GM04503 (cell line): Measurements from ENCODE around the gene SERINC4.
"Not testable (repeated sequence)": the region's sequence is repeated elsewhere in the genome, so short reads cannot be mapped to it uniquely, and the experiment has no call there.

ENCODE experiments used
- DNase-seq: peaks from one replicate; pipeline ENCODE4 v3.0.0-alpha.2; 2012; ENCODE audit warnings: low read depth

SERINC4 gene

GRCh38 chr15:43799945-43800285 lies at the start of gene SERINC4:
SERINC4 (minus strand) TSS chr15:43800220; CDS start chr15:43799986, 234 bp downstream.
- no peak for DNase-seq

GRCh38 chr15:43845421-43845820 lies 45.4 kb upstream of the SERINC4 start:
- no peak for DNase-seq

GRCh38 chr15:43832485-43832884 lies 32.5 kb upstream of the SERINC4 start:
- not testable (repeated sequence) for DNase-seq

GRCh38 chr15:43831519-43832052 lies 31.6 kb upstream of the SERINC4 start:
- not testable (repeated sequence) for DNase-seq

GRCh38 chr15:43830691-43831275 lies 30.8 kb upstream of the SERINC4 start:
- DNase-seq = not testable (repeated sequence)

GRCh38 chr15:43829951-43830540 lies 30.0 kb upstream of the SERINC4 start:
- not testable (repeated sequence) for DNase-seq

GRCh38 chr15:43828061-43828657 lies 28.1 kb upstream of the SERINC4 start:
- DNase-seq = no peak

GRCh38 chr15:43826508-43827341 lies 26.7 kb upstream of the SERINC4 start, which contains the start of gene WDR76:
WDR76 (plus strand) TSS chr15:43827002; CDS start chr15:43827033, 31 bp downstream.
- DNase-seq = no peak

GRCh38 chr15:43826029-43826507 lies 26.0 kb upstream of the SERINC4 start:
- DNase-seq = no peak

- not testable (repeated sequence) for DNase-seq
Observed at GRCh38 chr15:43825305-43825704, 25.3 kb upstream of the SERINC4 start.

- peak; percentile 78 for DNase-seq
Observed at GRCh38 chr15:43824302-43825246, 24.6 kb upstream of the SERINC4 start, which contains the start of gene MFAP1. MFAP1 (minus strand) TSS chr15:43824690; CDS start chr15:43824569, 121 bp downstream.

GRCh38 chr15:43821505-43821904 lies 21.5 kb upstream of the SERINC4 start:
- no peak for DNase-seq

GRCh38 chr15:43815064-43815463 lies 15.0 kb upstream of the SERINC4 start:
- DNase-seq = not testable (repeated sequence)

GRCh38 chr15:43808960-43809678 lies 9.1 kb upstream of the SERINC4 start:
- DNase-seq = no peak

- DNase-seq = no peak
Observed at GRCh38 chr15:43808435-43808950, 8.5 kb upstream of the SERINC4 start.

GRCh38 chr15:43802676-43803075 lies 2.7 kb upstream of the SERINC4 start:
- not testable (repeated sequence) for DNase-seq

- DNase-seq = no peak
Observed at GRCh38 chr15:43800286-43801141, 494 bp upstream of the SERINC4 start, which contains the start of gene HYPK. HYPK (plus strand) TSS chr15:43800599; CDS start chr15:43800623, 24 bp downstream.

GRCh38 chr15:43799209-43799944 lies 643 bp downstream of the SERINC4 start:
- no peak for DNase-seq
